HepG2 (cell line): ENCODE results near the gene CALN1. TPM values are rescaled to one million over a fixed set of nuclear protein-coding genes. Genes with fewer than 3 reads are reported as not detected.

ENCODE experiments used
- ATAC-seq: fragments of 200-7000 bp; cut with Tn5 transposase; 3 replicates; pipeline ENCODE4 v1.9.1; 2020; ENCODE audit warnings: mild to moderate bottlenecking, moderate library complexity
- BruUV-seq: library from RNA; stranded (reverse); fragments of 400-500 nt; replicated peaks from 2 replicates; lab custom pipeline; 2021; lab: Mats Ljungman, UMichigan
- CTCF ChIA-PET: fragments of 300-600 bp; formaldehyde crosslinking; extraction: SDS; loops from one replicate; lab custom pipeline; 2021; ENCODE audit warnings: low total read pairs, inconsistent platforms, low intra/inter-chr PET ratio; lab: Yijun Ruan, JAX
- POLR2A ChIA-PET: fragments of 350-600 bp; sonication (Branson Sonifier 250); formaldehyde crosslinking; loops from one replicate; lab custom pipeline; 2020; ENCODE audit warnings: antibody characterized with exemption, inconsistent platforms; lab: Yijun Ruan, JAX
- DNase-seq: peaks from one replicate; pipeline ENCODE4 v3.0.0-alpha.2; 2015; ENCODE audit warnings: low spot score
- FAIRE-seq: peaks from 3 replicates; lab custom pipeline; 2011; peaks lifted over from hg19 to GRCh38; lab: Jason Lieb, UNC
- H2AFZ ChIP-seq: one replicate; pipeline ENCODE4 v1.6.1; 2011; ENCODE audit warnings: low read length, inconsistent platforms
- H3K27ac ChIP-seq: fragments of 300-600 bp; 3 replicates; pipeline ENCODE4 v1.8.0; 2011; ENCODE audit warnings: mixed run types, mild to moderate bottlenecking, mixed read lengths, low read length, inconsistent platforms; ENCODE audit not compliant: insufficient read depth; ENCODE audit errors: extremely low read length
- H3K27me3 ChIP-seq, 2 experiments: fragments of 200-600 bp in 1 of 2; 2 replicates in 1 of 2; 3 replicates in 1 of 2; pipeline versions ENCODE4 v1.6.0 to v1.8.0; 2011; ENCODE audit warnings: low read length in 2 of 2, mild to moderate bottlenecking in 2 of 2, moderate library complexity in 2 of 2, inconsistent platforms in 1 of 2; ENCODE audit not compliant: insufficient read depth in 2 of 2, control insufficient read depth in 1 of 2
- H3K36me3 ChIP-seq, 2 experiments: fragments of 200-600 bp in 1 of 2; replicated peaks in 1 of 2; 2 replicates in 1 of 2; 3 replicates in 1 of 2; pipeline versions ENCODE4 v1.5.1 to v1.8.0; 2011; ENCODE audit warnings: low read length in 2 of 2, inconsistent platforms in 1 of 2; ENCODE audit not compliant: insufficient read depth in 2 of 2, control insufficient read depth in 1 of 2
- H3K4me1 ChIP-seq: 2 replicates; pipeline ENCODE4 v1.5.1; 2012; ENCODE audit warnings: low read length, inconsistent platforms; ENCODE audit not compliant: insufficient read depth
- H3K4me2 ChIP-seq: 2 replicates; pipeline ENCODE4 v1.6.0; 2011; ENCODE audit warnings: low read depth, low read length, inconsistent platforms
- H3K4me3 ChIP-seq, 3 experiments: fragments of 200-600 bp in 1 of 3; sonication (generic), shearing (Covaris generic) in 1 of 3; replicated peaks in 1 of 3; 2 replicates each; pipeline ENCODE4 v1.5.1; 2011 to 2016; ENCODE audit warnings: low read length in 3 of 3, inconsistent platforms in 2 of 3, low read depth in 2 of 3, mild to moderate bottlenecking in 2 of 3, control low read depth in 1 of 3, mixed read lengths in 1 of 3; ENCODE audit not compliant: insufficient read depth in 1 of 3
- H3K79me2 ChIP-seq: one replicate; pipeline ENCODE4 v1.6.1; 2011; ENCODE audit warnings: low read length, inconsistent platforms; ENCODE audit not compliant: insufficient read depth
- H3K9ac ChIP-seq: 2 replicates; pipeline ENCODE4 v1.6.0; 2011; ENCODE audit warnings: mild to moderate bottlenecking, low read depth, low read length, inconsistent platforms; ENCODE audit not compliant: insufficient read depth
- H3K9me3 ChIP-seq: 2 replicates; pipeline ENCODE4 v1.5.1; 2012; ENCODE audit warnings: mild to moderate bottlenecking, low read length
- H4K20me1 ChIP-seq: 2 replicates; pipeline ENCODE4 v1.6.0; 2011; ENCODE audit warnings: inconsistent platforms, mild to moderate bottlenecking, low read length, moderate library complexity; ENCODE audit not compliant: insufficient read depth
- ATF4 ChIP-seq, 2 experiments: fragments of 450-650 bp in 1 of 2; sonication (generic) in 1 of 2; formaldehyde crosslinking; IDR thresholded peaks; 2 replicates each; pipeline versions ENCODE4 v1.5.0 to v1.8.0; 2020 to 2022; ENCODE audit warnings: mild to moderate bottlenecking in 1 of 2, missing genetic modification reagents in 1 of 2
- BCL6 ChIP-seq: IDR thresholded peaks from 2 replicates; pipeline ENCODE4 v1.6.1; 2016; ENCODE audit warnings: missing genetic modification reagents, missing compliant biosample characterization
- IRF1 ChIP-seq: sonication (generic); formaldehyde crosslinking; IDR thresholded peaks from 2 replicates; pipeline ENCODE4 v1.4.0; 2020; ENCODE audit warnings: low read depth, mild to moderate bottlenecking, missing genetic modification reagents
- LCORL ChIP-seq, 2 experiments: fragments of 450-650 bp in 1 of 2; sonication (generic) in 1 of 2; formaldehyde crosslinking in 1 of 2; IDR thresholded peaks; 2 replicates each; pipeline versions ENCODE4 v1.5.0 to v1.6.1; 2017 to 2020; ENCODE audit warnings: antibody characterized with exemption in 1 of 2, missing genetic modification reagents in 1 of 2
- MATR3 ChIP-seq: sonication (generic); formaldehyde crosslinking; IDR thresholded peaks from 2 replicates; pipeline ENCODE4 v1.4.0; 2020; ENCODE audit warnings: missing genetic modification reagents
- MNT ChIP-seq: fragments of 450-650 bp; IDR thresholded peaks from 2 replicates; pipeline ENCODE4 v1.6.1; 2016
- NCOR1 ChIP-seq: fragments of 200-600 bp; sonication (generic); IDR thresholded peaks from 2 replicates; pipeline ENCODE4 v1.7.0; 2017; ENCODE audit warnings: antibody characterized with exemption, low read length, borderline replicate concordance
- NONO ChIP-seq, 2 experiments: fragments of 450-650 bp in 1 of 2; sonication (generic) in 1 of 2; formaldehyde crosslinking in 1 of 2; IDR thresholded peaks in 1 of 2; conservative IDR thresholded peaks in 1 of 2; 2 replicates each; pipeline versions ENCODE4 v1.6.1 to v1.8.0; 2017 to 2022; ENCODE audit warnings: mild to moderate bottlenecking in 1 of 2, missing genetic modification reagents in 1 of 2, moderate library complexity in 1 of 2
- ZNF138 ChIP-seq: sonication (generic); formaldehyde crosslinking; IDR thresholded peaks from 2 replicates; pipeline ENCODE4 v1.5.0; 2020; ENCODE audit warnings: mild to moderate bottlenecking, low read depth, missing genetic modification reagents
- ZNF333 ChIP-seq: sonication (generic); formaldehyde crosslinking; IDR thresholded peaks from 2 replicates; pipeline ENCODE4 v1.4.0; 2020; ENCODE audit warnings: mild to moderate bottlenecking, missing genetic modification reagents, borderline replicate concordance
- ZNF337 ChIP-seq: sonication (generic); formaldehyde crosslinking; IDR thresholded peaks from 2 replicates; pipeline ENCODE4 v1.5.1; 2020; ENCODE audit warnings: missing genetic modification reagents, low read depth, mild to moderate bottlenecking, borderline replicate concordance
- ZNF720 ChIP-seq: sonication (generic); formaldehyde crosslinking; IDR thresholded peaks from 2 replicates; pipeline ENCODE4 v1.4.0; 2020; ENCODE audit warnings: missing genetic modification reagents
- ZSCAN29 ChIP-seq: sonication (generic); formaldehyde crosslinking; conservative IDR thresholded peaks from 2 replicates; pipeline ENCODE4 v1.4.0; 2020; ENCODE audit warnings: mild to moderate bottlenecking, missing genetic modification reagents
- WGBS: methylation state at CpG from one replicate; pipeline ENCODE4 v1.1.6; 2017; ENCODE audit warnings: low lambda C conversion rate; 5-methylcytosine and 5-hydroxymethylcytosine counted together
- in situ Hi-C: cut with HindIII; loops from 2 replicates; pipeline ENCODE4 v1.10.0; 2017; ENCODE audit warnings: low pct_unique_long_range_greater_than_20kb; ENCODE audit not compliant: extremely low pct_ligation_motif_present
- intact Hi-C: fragments of 100-400 bp; cut with micrococcal nuclease; formaldehyde crosslinking; loops from one replicate; pipeline ENCODE4 v1.10.0; 2022; ENCODE audit not compliant: unreplicated experiment
- polyA plus RNA-seq, 8 experiments: library from polyadenylated mRNA; depleted of rRNA in 3 of 8; stranded (reverse) in 7 of 8; unstranded in 1 of 8; fragments of >200 nt; fragmentation: Illumina TruSeq in 4 of 8; extraction: Trizol in 4 of 8; gene quantifications; 2 replicates each; pipeline versions ENCODE4 v1.2.1 to v1.2.3, GENCODE V29; 2011 to 2016; ENCODE audit warnings: low read depth in 4 of 8, missing spikeins in 1 of 8, mixed read lengths in 1 of 8; ENCODE audit not compliant: insufficient read depth in 1 of 8
- total RNA-seq, 5 experiments: library from RNA; depleted of rRNA; stranded (reverse); fragments of >200 nt; fragmentation: Illumina TruSeq; extraction: Trizol; gene quantifications; 2 replicates each; pipeline ENCODE4 v1.2.3, GENCODE V29; 2016; ENCODE audit warnings: low read depth in 1 of 5

CALN1 gene
- total and polyA plus RNA-seq, 2 of the 13 experiments (the other 11 are each of a cell fraction or from before 2014, with no cell fraction given): not detected

- Histone ChIP-seq H4K20me1 (no peaks in the 10 kb centered on the region), H3K9ac (no peak overlapping the region), H3K79me2 (no peaks in the 10 kb centered on the region), H3K4me3 (no peak overlapping the region), H2AFZ (no peak overlapping the region), H3K27me3 (peaks cover 0 to 5% of the 10 kb centered on the region in 2 experiments; a peak in 1 of 5 replicates), H3K4me2 (no peak overlapping the region), H3K27ac (no peak overlapping the region), H3K9me3 (no peaks in the 10 kb centered on the region), H3K4me1 (no peaks in the 10 kb centered on the region), H3K36me3 (no peaks in the 10 kb centered on the region)
- FAIRE-seq: no peak
- POLR2A ChIA-PET: no interaction called here
- no peak for DNase-seq
- 28% methylated on average over 6 of the region's 6 CpGs for WGBS
- no TSS peak for BruUV-seq
- no peak for ATAC-seq
- intact Hi-C loops: no loop called here
- in situ Hi-C loops: no loop called here
- no peak for TF ChIP-seq IRF1 (CRISPR knock-in tag)
- TF ChIP-seq ATF4 (CRISPR knock-in tag; IDR thresholded peaks at IDR 0.05): no peak
- no peak for TF ChIP-seq ZNF720 (CRISPR knock-in tag)
- 0 out of 2 replicates have a peak, but pooled peaks have one; percentile 3 for TF ChIP-seq LCORL (IDR thresholded peaks at IDR 0.05)
- TF ChIP-seq LCORL (CRISPR knock-in tag; IDR thresholded peaks at IDR 0.05): no peak
- TF ChIP-seq NCOR1: no peak
- 0 out of 2 replicates have a peak, but pooled peaks have one; percentile 46 for TF ChIP-seq NONO (IDR thresholded peaks at IDR 0.05)
- no peak for TF ChIP-seq NONO (CRISPR knock-in tag; conservative IDR thresholded peaks at IDR 0.05)
- TF ChIP-seq ZNF337 (CRISPR knock-in tag): no peak
- no peak for TF ChIP-seq BCL6 (CRISPR knock-in tag)
- no peak for TF ChIP-seq ZNF333 (CRISPR knock-in tag)
- no peak for TF ChIP-seq ZNF138 (CRISPR knock-in tag)
- TF ChIP-seq MNT: peak; percentile 89
- no peak for TF ChIP-seq MATR3
- TF ChIP-seq ZSCAN29 (CRISPR knock-in tag): no peak
- CTCF ChIA-PET: no interaction called here
Observed at GRCh38 chr7:72413290-72413689, 1.2 kb upstream of the CALN1 start.
